Vagina (tissue), 2 donors: ENCODE measurements around the gene DNLZ.

ENCODE experiments used
- POLR2A ChIP-seq, 2 donors: fragments of 450-650 bp; IDR thresholded peaks; one replicate each; pipeline ENCODE4 v1.6.1; 2017; ENCODE audit warnings: antibody characterized with exemption in 2 of 2, mild to moderate bottlenecking in 2 of 2, moderate library complexity in 2 of 2
- POLR2AphosphoS5 ChIP-seq, 2 donors: sonication (generic); formaldehyde crosslinking; IDR thresholded peaks; one replicate each; pipeline ENCODE4 v1.9.0; 2017; ENCODE audit warnings: antibody characterized with exemption in 2 of 2, mild to moderate bottlenecking in 2 of 2, low read depth in 1 of 2; ENCODE audit not compliant: insufficient read depth in 1 of 2
- TF ChIP-seq, protein P1 (sequence below), 3 experiments: fragments of 450-650 bp in 2 of 3; fragments of 200-600 bp in 1 of 3; sonication (generic) in 1 of 3; IDR thresholded peaks; one replicate each; pipeline ENCODE4 v1.5.1; 2017 to 2019; ENCODE audit warnings: antibody characterized with exemption in 3 of 3, mild to moderate bottlenecking in 2 of 3, moderate library complexity in 2 of 3

DNA sequence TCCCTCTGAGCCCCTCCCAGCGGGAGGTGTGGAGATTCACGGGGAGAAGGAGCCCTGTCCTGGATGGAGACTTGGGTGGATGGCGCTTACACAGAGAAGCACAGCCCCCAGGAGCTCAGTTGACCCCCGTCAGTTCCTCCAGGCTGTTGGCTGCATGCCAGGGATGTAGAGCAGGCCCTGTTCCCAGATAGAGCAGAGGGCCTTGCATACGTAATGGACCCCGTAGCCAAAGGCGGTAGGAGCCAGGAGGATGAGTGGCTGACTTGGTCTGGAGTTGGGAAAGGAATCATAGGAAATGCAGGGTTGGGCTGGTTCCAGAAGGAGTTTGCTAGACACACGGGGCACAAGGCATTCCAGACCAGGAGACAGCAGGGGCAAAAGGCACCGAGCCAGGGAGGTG lies 49.4 kb upstream of the DNLZ start:
- TF ChIP-seq, protein P1, sequence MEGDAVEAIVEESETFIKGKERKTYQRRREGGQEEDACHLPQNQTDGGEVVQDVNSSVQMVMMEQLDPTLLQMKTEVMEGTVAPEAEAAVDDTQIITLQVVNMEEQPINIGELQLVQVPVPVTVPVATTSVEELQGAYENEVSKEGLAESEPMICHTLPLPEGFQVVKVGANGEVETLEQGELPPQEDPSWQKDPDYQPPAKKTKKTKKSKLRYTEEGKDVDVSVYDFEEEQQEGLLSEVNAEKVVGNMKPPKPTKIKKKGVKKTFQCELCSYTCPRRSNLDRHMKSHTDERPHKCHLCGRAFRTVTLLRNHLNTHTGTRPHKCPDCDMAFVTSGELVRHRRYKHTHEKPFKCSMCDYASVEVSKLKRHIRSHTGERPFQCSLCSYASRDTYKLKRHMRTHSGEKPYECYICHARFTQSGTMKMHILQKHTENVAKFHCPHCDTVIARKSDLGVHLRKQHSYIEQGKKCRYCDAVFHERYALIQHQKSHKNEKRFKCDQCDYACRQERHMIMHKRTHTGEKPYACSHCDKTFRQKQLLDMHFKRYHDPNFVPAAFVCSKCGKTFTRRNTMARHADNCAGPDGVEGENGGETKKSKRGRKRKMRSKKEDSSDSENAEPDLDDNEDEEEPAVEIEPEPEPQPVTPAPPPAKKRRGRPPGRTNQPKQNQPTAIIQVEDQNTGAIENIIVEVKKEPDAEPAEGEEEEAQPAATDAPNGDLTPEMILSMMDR (IDR thresholded peaks at IDR 0.05): no peak
- TF ChIP-seq POLR2A (IDR thresholded peaks at IDR 0.05): no peak
- TF ChIP-seq POLR2AphosphoS5 (IDR thresholded peaks at IDR 0.05; ENCODE audit: insufficient read depth in 1 of 2, low read depth in 1 of 2): no peak
